Neural cell (in vitro differentiated cells): Measurements from ENCODE around the gene SLC2A1. TPM values are rescaled to one million over a fixed set of nuclear protein-coding genes. Genes with fewer than 3 reads are reported as not detected.

ENCODE experiments used
- H2AFZ ChIP-seq: fragments of 200-600, 300-800 bp; sonication (generic), shearing (Covaris generic); 2 replicates; pipeline ENCODE4 v1.6.0; 2014; ENCODE audit warnings: low read depth, mild to moderate bottlenecking, antibody characterized with exemption, low read length, moderate library complexity
- H3F3A ChIP-seq: fragments of 200-600 bp; shearing (Covaris generic); 2 replicates; pipeline ENCODE4 v1.6.1; 2016; ENCODE audit warnings: mild to moderate bottlenecking, moderate library complexity, mixed read lengths, antibody characterized with exemption, low read length; ENCODE audit not compliant: insufficient read depth, poor library complexity, severe bottlenecking
- H3K27ac ChIP-seq: fragments of 200-600, 300-800 bp; sonication (generic), shearing (Covaris generic); 2 replicates; pipeline ENCODE4 v1.5.1; 2014; ENCODE audit warnings: mild to moderate bottlenecking, low read length, moderate library complexity
- H3K27me3 ChIP-seq: fragments of 300-800, 200-600 bp; sonication (generic), shearing (Covaris generic); 2 replicates; pipeline ENCODE4 v1.6.0; 2014; ENCODE audit warnings: mild to moderate bottlenecking, low read depth, low read length, moderate library complexity; ENCODE audit not compliant: insufficient read depth
- H3K36me3 ChIP-seq: fragments of 300-800, 200-600 bp; sonication (generic), shearing (Covaris generic); 2 replicates; pipeline ENCODE4 v1.5.1; 2014; ENCODE audit warnings: mild to moderate bottlenecking, antibody characterized with exemption, low read length, moderate library complexity; ENCODE audit not compliant: insufficient read depth
- H3K4me2 ChIP-seq: fragments of 300-800, 200-600 bp; sonication (generic), shearing (Covaris generic); 2 replicates; pipeline ENCODE4 v1.6.0; 2014; ENCODE audit warnings: mild to moderate bottlenecking, low read length
- H3K4me3 ChIP-seq: fragments of 300-800, 200-600 bp; sonication (generic), shearing (Covaris generic); 2 replicates; pipeline ENCODE4 v1.5.1; 2014; ENCODE audit warnings: mild to moderate bottlenecking, low read length, moderate library complexity
- H3K79me2 ChIP-seq: fragments of 200-600 bp; shearing (Covaris generic); replicated peaks from 2 replicates; pipeline ENCODE4 v1.6.0; 2014; ENCODE audit warnings: mild to moderate bottlenecking, low read length, moderate library complexity; ENCODE audit not compliant: insufficient read depth
- H3K9ac ChIP-seq: fragments of 300-800, 200-600 bp; sonication (generic), shearing (Covaris generic); 2 replicates; pipeline ENCODE4 v1.6.1; 2016; ENCODE audit warnings: mild to moderate bottlenecking, low read length, mixed read lengths
- H3K9me2 ChIP-seq: fragments of 200-600 bp; shearing (Covaris generic); 2 replicates; pipeline ENCODE4 v1.6.1; 2016; ENCODE audit warnings: mild to moderate bottlenecking, low read length, mixed read lengths; ENCODE audit not compliant: insufficient read depth
- H3K9me3 ChIP-seq: fragments of 200-600, 300-800 bp; sonication (generic), shearing (Covaris generic); 2 replicates; pipeline ENCODE4 v1.6.1; 2016; ENCODE audit warnings: mild to moderate bottlenecking, mixed run types, low read length, moderate library complexity, mixed read lengths
- H4K20me1 ChIP-seq: fragments of 200-600 bp; shearing (Covaris generic); 2 replicates; pipeline ENCODE4 v1.6.1; 2016; ENCODE audit warnings: mild to moderate bottlenecking, mixed run types; ENCODE audit not compliant: insufficient read depth
- EP300 ChIP-seq: fragments of 450-650 bp; conservative IDR thresholded peaks from 2 replicates; pipeline ENCODE4 v1.6.1; 2014; ENCODE audit warnings: antibody characterized with exemption, mild to moderate bottlenecking, moderate library complexity; ENCODE audit not compliant: poor library complexity, severe bottlenecking
- EZH2 ChIP-seq: fragments of 200-600, 300-800 bp; shearing (Covaris generic), sonication (generic); IDR thresholded peaks from 2 replicates; pipeline ENCODE4 v1.6.1; 2014; ENCODE audit warnings: antibody characterized with exemption, low read length, borderline replicate concordance, mild to moderate bottlenecking; ENCODE audit not compliant: insufficient read depth, poor library complexity, severe bottlenecking
- MXI1 ChIP-seq: fragments of 450-650 bp; conservative IDR thresholded peaks from 2 replicates; pipeline ENCODE4 v1.6.1; 2014; ENCODE audit warnings: antibody characterized with exemption, mild to moderate bottlenecking; ENCODE audit not compliant: poor library complexity, severe bottlenecking
- POLR2AphosphoS5 ChIP-seq: IDR thresholded peaks from 2 replicates; pipeline ENCODE4 v1.6.1; 2012
- RAD21 ChIP-seq: fragments of 450-650 bp; conservative IDR thresholded peaks from 2 replicates; pipeline ENCODE4 v1.6.1; 2014; ENCODE audit warnings: antibody characterized with exemption, mild to moderate bottlenecking, moderate library complexity
- SMC3 ChIP-seq: fragments of 450-650 bp; conservative IDR thresholded peaks from 2 replicates; pipeline ENCODE4 v1.6.1; 2014; ENCODE audit warnings: antibody characterized with exemption, mild to moderate bottlenecking, moderate library complexity; ENCODE audit not compliant: poor library complexity
- TAF1 ChIP-seq: IDR thresholded peaks from 2 replicates; pipeline ENCODE4 v1.6.1; 2012; ENCODE audit warnings: low read depth
- polyA plus RNA-seq: library from polyadenylated mRNA; depleted of rRNA; stranded (reverse); fragments of >200 nt; gene quantifications from 2 replicates; pipeline ENCODE4 v1.2.3, GENCODE V29; 2014
- TF ChIP-seq, protein P1 (sequence below): fragments of 450-650 bp; IDR thresholded peaks from 2 replicates; pipeline ENCODE4 v1.5.1; 2014; ENCODE audit warnings: antibody characterized with exemption, mild to moderate bottlenecking, moderate library complexity; ENCODE audit not compliant: poor library complexity, severe bottlenecking
- TF ChIP-seq, protein P2 (sequence below): IDR thresholded peaks from 2 replicates; pipeline ENCODE4 v1.6.1; 2012; ENCODE audit warnings: borderline replicate concordance

The SLC2A1 gene
- polyA plus RNA-seq, 1 donor from 2014 or later: 39.4 TPM

- TF ChIP-seq EZH2 (no peak), MXI1 (no peak), RAD21 (no peak), POLR2AphosphoS5 (no peak), SMC3 (no peak), TAF1 (no peak), EP300 (no peak)
- TF ChIP-seq, protein P1, sequence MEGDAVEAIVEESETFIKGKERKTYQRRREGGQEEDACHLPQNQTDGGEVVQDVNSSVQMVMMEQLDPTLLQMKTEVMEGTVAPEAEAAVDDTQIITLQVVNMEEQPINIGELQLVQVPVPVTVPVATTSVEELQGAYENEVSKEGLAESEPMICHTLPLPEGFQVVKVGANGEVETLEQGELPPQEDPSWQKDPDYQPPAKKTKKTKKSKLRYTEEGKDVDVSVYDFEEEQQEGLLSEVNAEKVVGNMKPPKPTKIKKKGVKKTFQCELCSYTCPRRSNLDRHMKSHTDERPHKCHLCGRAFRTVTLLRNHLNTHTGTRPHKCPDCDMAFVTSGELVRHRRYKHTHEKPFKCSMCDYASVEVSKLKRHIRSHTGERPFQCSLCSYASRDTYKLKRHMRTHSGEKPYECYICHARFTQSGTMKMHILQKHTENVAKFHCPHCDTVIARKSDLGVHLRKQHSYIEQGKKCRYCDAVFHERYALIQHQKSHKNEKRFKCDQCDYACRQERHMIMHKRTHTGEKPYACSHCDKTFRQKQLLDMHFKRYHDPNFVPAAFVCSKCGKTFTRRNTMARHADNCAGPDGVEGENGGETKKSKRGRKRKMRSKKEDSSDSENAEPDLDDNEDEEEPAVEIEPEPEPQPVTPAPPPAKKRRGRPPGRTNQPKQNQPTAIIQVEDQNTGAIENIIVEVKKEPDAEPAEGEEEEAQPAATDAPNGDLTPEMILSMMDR: no peak
- TF ChIP-seq, protein P2, sequence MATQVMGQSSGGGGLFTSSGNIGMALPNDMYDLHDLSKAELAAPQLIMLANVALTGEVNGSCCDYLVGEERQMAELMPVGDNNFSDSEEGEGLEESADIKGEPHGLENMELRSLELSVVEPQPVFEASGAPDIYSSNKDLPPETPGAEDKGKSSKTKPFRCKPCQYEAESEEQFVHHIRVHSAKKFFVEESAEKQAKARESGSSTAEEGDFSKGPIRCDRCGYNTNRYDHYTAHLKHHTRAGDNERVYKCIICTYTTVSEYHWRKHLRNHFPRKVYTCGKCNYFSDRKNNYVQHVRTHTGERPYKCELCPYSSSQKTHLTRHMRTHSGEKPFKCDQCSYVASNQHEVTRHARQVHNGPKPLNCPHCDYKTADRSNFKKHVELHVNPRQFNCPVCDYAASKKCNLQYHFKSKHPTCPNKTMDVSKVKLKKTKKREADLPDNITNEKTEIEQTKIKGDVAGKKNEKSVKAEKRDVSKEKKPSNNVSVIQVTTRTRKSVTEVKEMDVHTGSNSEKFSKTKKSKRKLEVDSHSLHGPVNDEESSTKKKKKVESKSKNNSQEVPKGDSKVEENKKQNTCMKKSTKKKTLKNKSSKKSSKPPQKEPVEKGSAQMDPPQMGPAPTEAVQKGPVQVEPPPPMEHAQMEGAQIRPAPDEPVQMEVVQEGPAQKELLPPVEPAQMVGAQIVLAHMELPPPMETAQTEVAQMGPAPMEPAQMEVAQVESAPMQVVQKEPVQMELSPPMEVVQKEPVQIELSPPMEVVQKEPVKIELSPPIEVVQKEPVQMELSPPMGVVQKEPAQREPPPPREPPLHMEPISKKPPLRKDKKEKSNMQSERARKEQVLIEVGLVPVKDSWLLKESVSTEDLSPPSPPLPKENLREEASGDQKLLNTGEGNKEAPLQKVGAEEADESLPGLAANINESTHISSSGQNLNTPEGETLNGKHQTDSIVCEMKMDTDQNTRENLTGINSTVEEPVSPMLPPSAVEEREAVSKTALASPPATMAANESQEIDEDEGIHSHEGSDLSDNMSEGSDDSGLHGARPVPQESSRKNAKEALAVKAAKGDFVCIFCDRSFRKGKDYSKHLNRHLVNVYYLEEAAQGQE: no peak
- H3K9me3 ChIP-seq: no peaks in the 10 kb centered on the region
- H4K20me1 ChIP-seq: no peaks in the 10 kb centered on the region
- peaks cover 10% of the 10 kb centered on the region for H3F3A ChIP-seq
- H3K36me3 ChIP-seq: peaks cover 4% of the 10 kb centered on the region
- no peak overlapping the region for H3K4me3 ChIP-seq
- no peak overlapping the region for H3K27ac ChIP-seq
- H3K27me3 ChIP-seq: no peaks in the 10 kb centered on the region
- no peak overlapping the region for H3K9ac ChIP-seq
- H2AFZ ChIP-seq: no peak overlapping the region
- no peak overlapping the region for H3K4me2 ChIP-seq
- H3K79me2 ChIP-seq: no peaks in the 10 kb centered on the region
- H3K9me2 ChIP-seq: no peaks in the 10 kb centered on the region
Measured at GRCh38 chr1:42926235-42926878, 32.3 kb downstream of the SLC2A1 start.

GRCh38 chr1:42924851-42925760, 33.6 kb downstream of the SLC2A1 start:
- H2AFZ ChIP-seq: peak overlapping the region; percentile 80

More at GRCh38 chr1:42924851-42925760, 33.6 kb downstream of the SLC2A1 start:
- Histone ChIP-seq H3K9me3 (no peaks in the 10 kb centered on the region), H3K9ac (peak overlapping the region; percentile 86), H3K36me3 (peaks cover 4% of the 10 kb centered on the region), H3K79me2 (no peaks in the 10 kb centered on the region), H3K9me2 (no peaks in the 10 kb centered on the region), H4K20me1 (no peaks in the 10 kb centered on the region), H3F3A (peaks cover 10% of the 10 kb centered on the region), H3K27ac (peak overlapping the region; percentile 94), H3K4me3 (peak overlapping the region; percentile 85), H3K4me2 (peak overlapping the region; percentile 42), H3K27me3 (no peaks in the 10 kb centered on the region)
- TF ChIP-seq EP300: no peak
- TF ChIP-seq POLR2AphosphoS5: no peak
- TF ChIP-seq, protein P1: no peak
- TF ChIP-seq SMC3: no peak
- no peak for TF ChIP-seq MXI1
- TF ChIP-seq, protein P2: no peak
- TF ChIP-seq RAD21: no peak
- TF ChIP-seq EZH2: no peak
- TF ChIP-seq TAF1: no peak
